PC-3 (cell line): ENCODE data around the gene PPP2R5B. TPM values are rescaled to one million over a fixed set of nuclear protein-coding genes. Genes with fewer than 3 reads are reported as not detected.

Source experiments
- ATAC-seq: fragments of 200-7000 bp; cut with Tn5 transposase; 2 replicates; pipeline ENCODE4 v1.9.1; 2020; ENCODE audit warnings: mild to moderate bottlenecking, moderate library complexity
- BruUV-seq: library from RNA; stranded (reverse); fragments of 400-500 nt; replicated peaks from 2 replicates; lab custom pipeline; 2021; lab: Mats Ljungman, UMichigan
- CTCF ChIA-PET: fragments of 300-600 bp; sonication (Branson Sonifier 250); formaldehyde crosslinking; loops from one replicate; lab custom pipeline; 2022; ENCODE audit warnings: antibody characterized with exemption; lab: Charles Lee
- POLR2A ChIA-PET: fragments of 300-600 bp; sonication (Branson Sonifier 250); formaldehyde crosslinking; loops from one replicate; lab custom pipeline; 2022; ENCODE audit warnings: antibody characterized with exemption; ENCODE audit not compliant: unreplicated experiment; lab: Charles Lee
- DNase-seq: peaks from one replicate; pipeline ENCODE4 v3.0.0-alpha.2; 2015
- H2AFZ ChIP-seq: fragments of 300-600 bp; sonication (generic); 2 replicates; pipeline ENCODE4 v1.6.0; 2016; ENCODE audit warnings: antibody characterized with exemption, low read length
- H3F3A ChIP-seq: fragments of 300-600 bp; sonication (generic); one replicate; pipeline ENCODE4 v1.6.0; 2017; ENCODE audit warnings: antibody characterized with exemption, low read length, control low read depth, mild to moderate bottlenecking; ENCODE audit not compliant: unreplicated experiment
- H3K27ac ChIP-seq: fragments of 300-600 bp; sonication (generic); 2 replicates; pipeline ENCODE4 v1.5.1; 2016; ENCODE audit warnings: mild to moderate bottlenecking, low read length
- H3K27me3 ChIP-seq: fragments of 300-600 bp; sonication (generic); 2 replicates; pipeline ENCODE4 v1.6.1; 2016; ENCODE audit warnings: low read length, mixed read lengths
- H3K36me3 ChIP-seq: fragments of 300-600 bp; sonication (generic); 2 replicates; pipeline ENCODE4 v1.6.1; 2016; ENCODE audit warnings: low read depth, mixed run types, low read length, mixed read lengths
- H3K4me1 ChIP-seq: fragments of 300-600 bp; sonication (generic); 2 replicates; pipeline ENCODE4 v1.5.1; 2016; ENCODE audit warnings: low read length; ENCODE audit not compliant: insufficient read depth
- H3K4me2 ChIP-seq: fragments of 300-600 bp; sonication (generic); 2 replicates; pipeline ENCODE4 v1.6.0; 2016; ENCODE audit warnings: low read length
- H3K4me3 ChIP-seq: fragments of 300-600 bp; sonication (generic); 2 replicates; pipeline ENCODE4 v1.5.1; 2016; ENCODE audit warnings: mild to moderate bottlenecking, low read length, mixed read lengths
- H3K79me2 ChIP-seq: fragments of 300-600 bp; sonication (generic); 2 replicates; pipeline ENCODE4 v1.6.1; 2017; ENCODE audit warnings: low read length, mixed read lengths
- H3K9ac ChIP-seq: fragments of 300-600 bp; sonication (generic); 2 replicates; pipeline ENCODE4 v1.6.0; 2016; ENCODE audit warnings: mild to moderate bottlenecking, low read length
- H3K9me2 ChIP-seq: fragments of 300-600 bp; sonication (generic); replicated peaks from 2 replicates; pipeline ENCODE4 v1.6.1; 2016; ENCODE audit warnings: mixed run types, low read length, mixed read lengths
- H3K9me3 ChIP-seq: fragments of 300-600 bp; sonication (generic); 2 replicates; pipeline ENCODE4 v1.6.1; 2016; ENCODE audit warnings: low read length, mixed read lengths
- H4K20me1 ChIP-seq: fragments of 300-600 bp; sonication (generic); 2 replicates; pipeline ENCODE4 v1.6.1; 2016; ENCODE audit warnings: low read length, mixed read lengths
- EZH2 ChIP-seq: fragments of 300-600 bp; sonication (generic); IDR thresholded peaks from one replicate; pipeline ENCODE4 v1.6.1; 2017; ENCODE audit warnings: antibody characterized with exemption, mild to moderate bottlenecking, low read length; ENCODE audit not compliant: unreplicated experiment
- EZH2phosphoT487 ChIP-seq: fragments of 300-600 bp; sonication (generic); IDR thresholded peaks from 2 replicates; pipeline ENCODE4 v1.6.1; 2018; ENCODE audit warnings: mild to moderate bottlenecking, antibody characterized with exemption, low read length, borderline replicate concordance
- intact Hi-C: fragments of 100-400 bp; cut with micrococcal nuclease; formaldehyde crosslinking; loops from 2 replicates; pipeline ENCODE4 v1.9.0; 2023
- total RNA-seq: library from RNA; depleted of rRNA; stranded (reverse); fragments of >200 nt; gene quantifications from 2 replicates; pipeline ENCODE4 v1.2.3, GENCODE V29; 2014
- TF ChIP-seq, protein P1 (sequence below): fragments of 300-600 bp; sonication (generic); conservative IDR thresholded peaks from 2 replicates; pipeline ENCODE4 v1.5.1; 2017; ENCODE audit warnings: antibody characterized with exemption, low read depth, mild to moderate bottlenecking, low read length

Gene PPP2R5B
- total RNA-seq, 1 experiment from 2014 or later: 24.9 TPM

DNA sequence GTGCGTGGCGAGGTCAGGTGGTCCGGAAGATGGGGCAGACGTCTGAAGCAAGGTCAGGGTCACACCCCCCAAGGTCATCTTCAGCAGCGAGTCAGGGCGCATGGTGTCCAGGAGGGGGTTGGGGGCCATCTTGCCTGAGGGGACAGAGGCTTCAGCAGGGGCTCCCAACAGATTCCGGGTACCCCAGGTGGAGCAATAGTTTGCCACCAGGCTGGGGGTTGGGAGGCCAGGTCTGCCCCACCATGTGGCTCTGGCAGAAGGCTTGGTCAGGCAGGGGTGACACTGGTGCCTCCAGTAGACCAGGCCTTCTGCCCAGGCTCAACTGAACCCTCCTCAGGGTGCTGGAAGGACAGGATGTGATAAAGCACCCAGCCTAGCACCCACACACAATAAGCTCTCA is 13.3 kb upstream of the PPP2R5B start:
- H2AFZ ChIP-seq: no peak overlapping the region
- peaks cover 13% of the 10 kb centered on the region for H3K79me2 ChIP-seq
- H3K27ac ChIP-seq: no peak overlapping the region
- H3K9ac ChIP-seq: no peak overlapping the region
- peaks cover 15% of the 10 kb centered on the region; the same call in 1 of the 2 replicates for H3K36me3 ChIP-seq
- ChIA-PET CTCF (no interaction called here), POLR2A (no interaction called here)
- intact Hi-C loops: no loop called here
- ATAC-seq (no peak), DNase-seq (no peak)
- no peak for TF ChIP-seq EZH2
- TF ChIP-seq, protein P1, sequence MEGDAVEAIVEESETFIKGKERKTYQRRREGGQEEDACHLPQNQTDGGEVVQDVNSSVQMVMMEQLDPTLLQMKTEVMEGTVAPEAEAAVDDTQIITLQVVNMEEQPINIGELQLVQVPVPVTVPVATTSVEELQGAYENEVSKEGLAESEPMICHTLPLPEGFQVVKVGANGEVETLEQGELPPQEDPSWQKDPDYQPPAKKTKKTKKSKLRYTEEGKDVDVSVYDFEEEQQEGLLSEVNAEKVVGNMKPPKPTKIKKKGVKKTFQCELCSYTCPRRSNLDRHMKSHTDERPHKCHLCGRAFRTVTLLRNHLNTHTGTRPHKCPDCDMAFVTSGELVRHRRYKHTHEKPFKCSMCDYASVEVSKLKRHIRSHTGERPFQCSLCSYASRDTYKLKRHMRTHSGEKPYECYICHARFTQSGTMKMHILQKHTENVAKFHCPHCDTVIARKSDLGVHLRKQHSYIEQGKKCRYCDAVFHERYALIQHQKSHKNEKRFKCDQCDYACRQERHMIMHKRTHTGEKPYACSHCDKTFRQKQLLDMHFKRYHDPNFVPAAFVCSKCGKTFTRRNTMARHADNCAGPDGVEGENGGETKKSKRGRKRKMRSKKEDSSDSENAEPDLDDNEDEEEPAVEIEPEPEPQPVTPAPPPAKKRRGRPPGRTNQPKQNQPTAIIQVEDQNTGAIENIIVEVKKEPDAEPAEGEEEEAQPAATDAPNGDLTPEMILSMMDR: no peak
- TF ChIP-seq EZH2phosphoT487: no peak
- no peaks in the 10 kb centered on the region for H4K20me1 ChIP-seq
- no peaks in the 10 kb centered on the region for H3K9me2 ChIP-seq
- no peak overlapping the region for H3K4me2 ChIP-seq
- peaks cover 7% of the 10 kb centered on the region; the same call in 1 of the 2 replicates for H3K4me1 ChIP-seq
- H3K9me3 ChIP-seq: no peaks in the 10 kb centered on the region
- H3K27me3 ChIP-seq: no peaks in the 10 kb centered on the region
- no peak overlapping the region for H3K4me3 ChIP-seq
- H3F3A ChIP-seq: no peaks in the 10 kb centered on the region
- BruUV-seq: no TSS peak

DNA sequence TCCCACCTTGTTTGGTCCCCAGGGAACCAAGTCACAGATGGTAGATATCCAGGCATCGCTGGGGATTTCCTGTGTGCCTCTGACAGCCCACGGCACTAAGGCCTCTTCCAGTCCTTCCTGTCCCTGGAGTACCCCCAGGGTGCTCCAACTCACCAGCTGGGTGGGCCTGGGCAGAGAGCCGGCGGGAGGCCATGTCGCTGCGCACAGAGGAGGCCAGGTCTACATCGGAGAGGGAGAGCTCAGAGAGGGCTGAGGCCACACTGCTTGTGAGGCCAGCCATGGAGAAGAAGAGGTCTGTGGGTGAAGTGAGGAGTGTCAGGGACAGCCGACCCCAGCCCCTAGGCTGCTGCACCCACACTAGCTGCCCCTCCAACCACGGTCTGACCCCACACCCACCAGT is 12.8 kb upstream of the PPP2R5B start:
- H3K9ac ChIP-seq: no peak overlapping the region
- H3K79me2 ChIP-seq: peaks cover 19% of the 10 kb centered on the region
- no peak for ATAC-seq
- H3K4me2 ChIP-seq: no peak overlapping the region
- ChIA-PET POLR2A (no interaction called here), CTCF (no interaction called here)
- H3K36me3 ChIP-seq: peaks cover 13% of the 10 kb centered on the region; the same call in 1 of the 2 replicates
- no peak overlapping the region for H3K4me3 ChIP-seq
- H2AFZ ChIP-seq: no peak overlapping the region
- no peaks in the 10 kb centered on the region for H3K9me3 ChIP-seq
- intact Hi-C loops: no loop called here
- TF ChIP-seq EZH2 (no peak), EZH2phosphoT487 (no peak)
- TF ChIP-seq, protein P1: no peak
- H3K9me2 ChIP-seq: no peaks in the 10 kb centered on the region
- no peaks in the 10 kb centered on the region for H4K20me1 ChIP-seq
- no TSS peak for BruUV-seq
- H3F3A ChIP-seq: no peaks in the 10 kb centered on the region
- DNase-seq: no peak
- H3K27me3 ChIP-seq: no peaks in the 10 kb centered on the region
- no peak overlapping the region for H3K27ac ChIP-seq
- H3K4me1 ChIP-seq: peaks cover 7% of the 10 kb centered on the region; the same call in 1 of the 2 replicates

DNA sequence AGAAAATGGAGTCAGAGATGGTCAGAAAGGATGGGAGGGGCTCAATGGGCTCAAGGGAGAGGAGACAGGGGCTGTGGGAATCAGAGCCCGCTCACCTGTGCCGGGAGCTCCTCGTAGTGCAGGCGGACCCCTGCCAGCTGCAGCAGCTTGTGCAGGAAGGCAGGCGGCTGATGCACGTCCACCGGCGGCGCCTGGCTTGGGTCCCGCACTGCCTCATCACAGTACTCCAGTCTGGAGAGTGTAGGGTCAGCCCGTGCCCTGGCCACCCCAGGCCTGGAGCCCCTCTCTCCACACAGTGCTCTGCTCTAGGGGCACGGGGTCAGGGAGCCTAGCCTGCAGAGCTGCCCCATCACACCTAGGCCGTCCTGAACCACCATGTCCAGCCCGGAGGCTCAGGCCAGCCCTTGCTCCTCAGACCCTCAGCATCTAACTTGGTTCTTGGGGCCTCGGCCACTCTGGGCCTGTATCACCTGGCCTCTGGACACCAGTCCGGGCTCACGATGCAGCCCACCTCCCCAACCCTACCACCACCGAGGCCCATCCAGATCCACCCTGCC is 11.2 kb upstream of the PPP2R5B start:
- ATAC-seq: no peak
- intact Hi-C loops: no loop called here
- DNase-seq: no peak
- H3K79me2 ChIP-seq: peaks cover 21% of the 10 kb centered on the region
- H4K20me1 ChIP-seq: no peaks in the 10 kb centered on the region
- H3K27ac ChIP-seq: no peak overlapping the region
- H3K27me3 ChIP-seq: no peaks in the 10 kb centered on the region
- BruUV-seq: no TSS peak
- CTCF ChIA-PET: no interaction called here
- H3K4me1 ChIP-seq: peaks cover 14% of the 10 kb centered on the region
- no peak overlapping the region for H2AFZ ChIP-seq
- no peaks in the 10 kb centered on the region for H3F3A ChIP-seq
- H3K4me2 ChIP-seq: no peak overlapping the region
- POLR2A ChIA-PET: no interaction called here
- H3K4me3 ChIP-seq: no peak overlapping the region
- H3K9me3 ChIP-seq: no peaks in the 10 kb centered on the region
- H3K36me3 ChIP-seq: peaks cover 13% of the 10 kb centered on the region; the same call in 1 of the 2 replicates
- no peaks in the 10 kb centered on the region for H3K9me2 ChIP-seq
- TF ChIP-seq, protein P1: no peak
- TF ChIP-seq EZH2: no peak
- TF ChIP-seq EZH2phosphoT487: no peak
- no peak overlapping the region for H3K9ac ChIP-seq
